HepG2 (cell line): ENCODE results near the gene EXOSC6. TPM values are rescaled to one million over a fixed set of nuclear protein-coding genes. Genes with fewer than 3 reads are reported as not detected.

Experiments
- CENPX ChIP-seq: sonication (generic); formaldehyde crosslinking; IDR thresholded peaks from 2 replicates; pipeline ENCODE4 v1.9.0; 2021; ENCODE audit warnings: mild to moderate bottlenecking, missing genetic modification reagents, moderate library complexity
- HMG20B ChIP-seq: conservative IDR thresholded peaks from 2 replicates; pipeline ENCODE4 v1.6.1; 2016; ENCODE audit warnings: missing genetic modification reagents, missing compliant biosample characterization
- IKZF1 ChIP-seq: fragments of 450-650 bp; IDR thresholded peaks from 2 replicates; pipeline ENCODE4 v1.7.1; 2016
- IRF2 ChIP-seq: IDR thresholded peaks from 2 replicates; pipeline ENCODE4 v1.6.1; 2018; ENCODE audit warnings: missing genetic modification reagents, missing compliant biosample characterization
- NCOR1 ChIP-seq: fragments of 200-600 bp; sonication (generic); IDR thresholded peaks from 2 replicates; pipeline ENCODE4 v1.7.0; 2017; ENCODE audit warnings: antibody characterized with exemption, low read length, borderline replicate concordance
- POLR2A ChIP-seq, 2 experiments: IDR thresholded peaks; 2 replicates each; pipeline ENCODE4 v1.6.1; 2011; ENCODE audit warnings: low read depth in 2 of 2, low read length in 2 of 2, mild to moderate bottlenecking in 1 of 2, moderate library complexity in 1 of 2; ENCODE audit not compliant: insufficient read depth in 1 of 2
- RARA ChIP-seq: IDR thresholded peaks from 2 replicates; pipeline ENCODE4 v1.6.1; 2016; ENCODE audit warnings: missing genetic modification reagents, missing compliant biosample characterization
- SATB2 ChIP-seq: sonication (generic); formaldehyde crosslinking; IDR thresholded peaks from 2 replicates; pipeline ENCODE4 v1.5.0; 2020; ENCODE audit warnings: missing genetic modification reagents
- SKIL ChIP-seq: sonication (generic); formaldehyde crosslinking; IDR thresholded peaks from 2 replicates; pipeline ENCODE4 v1.8.0; 2022; ENCODE audit warnings: missing genetic modification reagents, mild to moderate bottlenecking, moderate library complexity, borderline replicate concordance
- TEAD3 ChIP-seq: optimal IDR thresholded peaks from 2 replicates; pipeline ENCODE3; 2016; ENCODE audit warnings: borderline replicate concordance
- XRCC5 ChIP-seq: fragments of 200-400 bp; formaldehyde crosslinking; optimal IDR thresholded peaks from 2 replicates; pipeline ENCODE3; 2017; ENCODE audit warnings: mild to moderate bottlenecking, low read length
- ZFYVE20 ChIP-seq: sonication (generic); formaldehyde crosslinking; IDR thresholded peaks from 2 replicates; pipeline ENCODE4 v1.8.0; 2023; ENCODE audit warnings: low read depth, mild to moderate bottlenecking, moderate library complexity, missing genetic modification reagents, borderline replicate concordance
- ZNF142 ChIP-seq: sonication (generic); formaldehyde crosslinking; IDR thresholded peaks from 2 replicates; pipeline ENCODE4 v1.4.0; 2020; ENCODE audit warnings: missing genetic modification reagents
- ZNF329 ChIP-seq: sonication (generic); formaldehyde crosslinking; IDR thresholded peaks from 2 replicates; pipeline ENCODE4 v1.9.0; 2021; ENCODE audit warnings: low read depth, mild to moderate bottlenecking, missing genetic modification reagents
- ZNF713 ChIP-seq: sonication (generic); formaldehyde crosslinking; IDR thresholded peaks from 2 replicates; pipeline ENCODE4 v1.4.0; 2020; ENCODE audit warnings: mild to moderate bottlenecking, missing genetic modification reagents
- ZNF737 ChIP-seq: sonication (generic); formaldehyde crosslinking; IDR thresholded peaks from 2 replicates; pipeline ENCODE4 v1.5.0; 2020; ENCODE audit warnings: missing genetic modification reagents, mild to moderate bottlenecking, borderline replicate concordance
- ZNF841 ChIP-seq: sonication (generic); formaldehyde crosslinking; IDR thresholded peaks from 2 replicates; pipeline ENCODE4 v1.8.1; 2023; ENCODE audit warnings: missing genetic modification reagents, borderline replicate concordance
- ZNF878 ChIP-seq: sonication (generic); formaldehyde crosslinking; IDR thresholded peaks from 2 replicates; pipeline ENCODE4 v1.8.1; 2023; ENCODE audit warnings: mild to moderate bottlenecking, missing genetic modification reagents, moderate library complexity
- polyA plus RNA-seq, 8 experiments: library from polyadenylated mRNA; depleted of rRNA in 3 of 8; stranded (reverse) in 7 of 8; unstranded in 1 of 8; fragments of >200 nt; fragmentation: Illumina TruSeq in 4 of 8; extraction: Trizol in 4 of 8; gene quantifications; 2 replicates each; pipeline versions ENCODE4 v1.2.1 to v1.2.3, GENCODE V29; 2011 to 2016; ENCODE audit warnings: low read depth in 4 of 8, missing spikeins in 1 of 8, mixed read lengths in 1 of 8; ENCODE audit not compliant: insufficient read depth in 1 of 8
- total RNA-seq, 5 experiments: library from RNA; depleted of rRNA; stranded (reverse); fragments of >200 nt; fragmentation: Illumina TruSeq; extraction: Trizol; gene quantifications; 2 replicates each; pipeline ENCODE4 v1.2.3, GENCODE V29; 2016; ENCODE audit warnings: low read depth in 1 of 5
- TF ChIP-seq, protein P1 (sequence below): sonication (generic); formaldehyde crosslinking; IDR thresholded peaks from 2 replicates; pipeline ENCODE4 v1.4.0; 2020; ENCODE audit warnings: missing genetic modification reagents

The EXOSC6 gene
- total and polyA plus RNA-seq, 2 of the 13 experiments (the other 11 are each of a cell fraction or from before 2014, with no cell fraction given) = 13.1 to 39.9 TPM

DNA sequence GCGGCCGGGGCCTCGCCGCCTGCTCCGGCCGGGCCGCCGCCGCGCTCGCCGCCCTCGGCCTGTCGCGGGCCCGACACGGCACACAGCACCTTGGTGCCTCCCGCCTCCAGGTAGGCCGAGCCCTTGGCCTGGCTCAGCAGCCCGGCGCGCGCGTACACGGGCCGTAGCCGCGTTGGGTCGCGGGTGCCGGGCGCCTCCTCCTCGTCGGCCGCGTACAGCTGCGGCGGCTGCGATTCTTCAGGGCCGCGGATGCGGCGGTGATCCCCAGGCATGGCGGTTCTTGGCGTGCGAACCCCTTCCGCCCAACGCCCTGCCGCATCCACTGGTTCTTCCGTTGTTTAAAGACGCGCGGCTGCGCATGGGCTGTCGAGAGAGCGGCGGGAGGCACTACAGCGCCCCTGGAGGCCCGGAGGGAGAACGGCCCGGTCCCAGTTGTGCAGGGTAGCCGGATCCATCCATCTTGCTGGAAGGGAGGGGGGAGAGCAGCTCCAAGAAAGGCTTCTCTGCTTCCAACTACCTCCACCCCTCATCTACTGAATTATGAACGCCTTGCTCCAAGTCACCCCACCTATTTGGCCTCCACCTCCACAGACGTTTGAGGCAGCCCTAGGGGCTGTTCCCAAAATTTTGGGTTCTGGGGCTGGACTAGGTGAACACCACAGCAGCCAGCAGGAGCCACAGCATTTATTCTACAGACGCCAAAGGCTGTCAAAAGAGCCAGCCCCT, at the start of gene EXOSC6 (continued):
- TF ChIP-seq ZNF142 (CRISPR knock-in tag) (no peak; the same call in 1 of the 2 replicates), SATB2 (CRISPR knock-in tag) (no peak), ZNF878 (peak; percentile 97), NCOR1 (no peak), IRF2 (peak; percentile 98), ZNF713 (CRISPR knock-in tag) (peak; percentile 63; the same call in 1 of the 2 replicates), SKIL (CRISPR knock-in tag) (peak; percentile 81), ZFYVE20 (CRISPR knock-in tag) (peak; percentile 98), POLR2A (IDR thresholded peaks at IDR 0.05; ENCODE audit: insufficient read depth in 1 of 2, low read depth in 2 of 2, low read length in 2 of 2) (peak; percentile 93 to 95), RARA (CRISPR knock-in tag) (peak; percentile 62), ZNF737 (peak; percentile 84; the same call in 1 of the 2 replicates), XRCC5 (peak; percentile 100), ZNF841 (CRISPR knock-in tag) (peak; percentile 95), CENPX (CRISPR knock-in tag) (no peak), ZNF329 (peak; percentile 87), HMG20B (CRISPR knock-in tag) (peak; percentile 80), TEAD3 (CRISPR knock-in tag) (peak; percentile 78), IKZF1 (no peak)
- TF ChIP-seq, protein P1, sequence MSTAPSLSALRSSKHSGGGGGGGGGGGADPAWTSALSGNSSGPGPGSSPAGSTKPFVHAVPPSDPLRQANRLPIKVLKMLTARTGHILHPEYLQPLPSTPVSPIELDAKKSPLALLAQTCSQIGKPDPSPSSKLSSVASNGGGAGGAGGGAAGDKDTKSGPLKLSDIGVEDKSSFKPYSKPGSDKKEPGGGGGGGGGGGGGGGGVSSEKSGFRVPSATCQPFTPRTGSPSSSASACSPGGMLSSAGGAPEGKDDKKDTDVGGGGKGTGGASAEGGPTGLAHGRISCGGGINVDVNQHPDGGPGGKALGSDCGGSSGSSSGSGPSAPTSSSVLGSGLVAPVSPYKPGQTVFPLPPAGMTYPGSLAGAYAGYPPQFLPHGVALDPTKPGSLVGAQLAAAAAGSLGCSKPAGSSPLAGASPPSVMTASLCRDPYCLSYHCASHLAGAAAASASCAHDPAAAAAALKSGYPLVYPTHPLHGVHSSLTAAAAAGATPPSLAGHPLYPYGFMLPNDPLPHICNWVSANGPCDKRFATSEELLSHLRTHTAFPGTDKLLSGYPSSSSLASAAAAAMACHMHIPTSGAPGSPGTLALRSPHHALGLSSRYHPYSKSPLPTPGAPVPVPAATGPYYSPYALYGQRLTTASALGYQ (CRISPR knock-in tag) = no peak; the same call in 1 of the 2 replicates
